GM19240 (cell line): Measurements from ENCODE around the gene ZNF804B.

ENCODE experiments used
- DNase-seq: peaks from one replicate; pipeline ENCODE4 v3.0.0; 2011; ENCODE audit warnings: low spot score; ENCODE audit not compliant: insufficient read length

The ZNF804B gene

GRCh38 chr7:88965371-88965770, 205.9 kb downstream of the ZNF804B start:
- no peak for DNase-seq

- no peak for DNase-seq
These were observed 207.9 kb downstream of the ZNF804B start for GRCh38 chr7:88967432-88967831.

DNA sequence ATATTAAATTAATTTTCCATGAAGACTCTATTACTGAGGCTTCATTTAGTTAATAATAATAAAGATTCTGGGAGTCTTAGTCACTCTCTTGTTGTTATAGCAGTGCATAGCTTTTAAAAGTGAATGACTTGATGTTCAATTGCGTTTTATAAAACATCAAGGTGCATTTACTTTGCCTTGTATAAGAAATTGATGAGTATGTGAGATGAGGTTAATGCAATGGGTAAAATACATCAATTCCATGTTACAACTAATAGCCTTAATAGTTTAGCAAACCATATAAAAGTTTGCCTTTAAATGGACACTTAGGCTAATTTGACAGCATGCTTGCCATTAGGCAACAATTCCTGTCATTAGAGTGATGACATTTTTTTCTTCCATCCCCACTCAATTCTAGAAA, 209.7 kb downstream of the ZNF804B start:
- no peak for DNase-seq

GRCh38 chr7:88985295-88985694, 225.8 kb downstream of the ZNF804B start:
- DNase-seq: no peak

- DNase-seq: no peak
These were observed 241.8 kb downstream of the ZNF804B start for GRCh38 chr7:89001306-89001705.

GRCh38 chr7:89002981-89003956, 243.8 kb downstream of the ZNF804B start:
- DNase-seq: no peak

GRCh38 chr7:89012016-89012415, 252.5 kb downstream of the ZNF804B start:
- DNase-seq: no peak

DNA sequence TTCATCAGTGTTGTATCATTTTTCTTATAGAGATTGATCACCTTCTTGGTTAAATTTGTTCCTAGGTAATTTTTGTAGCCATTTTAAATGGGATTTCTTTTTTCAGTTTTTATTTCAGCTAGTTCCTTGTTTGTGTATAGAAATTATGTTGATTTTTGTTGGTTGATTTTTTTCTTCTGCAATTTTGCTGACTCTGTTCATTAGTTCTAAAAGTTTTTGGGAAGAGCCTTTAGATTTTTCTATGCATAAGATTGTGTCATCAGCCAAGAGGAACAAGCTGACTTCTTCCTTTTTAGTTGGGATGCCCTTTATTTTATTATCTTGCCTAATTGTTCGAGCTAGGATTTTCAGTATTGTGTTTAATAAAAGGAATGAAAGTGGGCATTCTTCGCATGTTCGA, 258.2 kb downstream of the ZNF804B start:
- DNase-seq: no peak

DNA sequence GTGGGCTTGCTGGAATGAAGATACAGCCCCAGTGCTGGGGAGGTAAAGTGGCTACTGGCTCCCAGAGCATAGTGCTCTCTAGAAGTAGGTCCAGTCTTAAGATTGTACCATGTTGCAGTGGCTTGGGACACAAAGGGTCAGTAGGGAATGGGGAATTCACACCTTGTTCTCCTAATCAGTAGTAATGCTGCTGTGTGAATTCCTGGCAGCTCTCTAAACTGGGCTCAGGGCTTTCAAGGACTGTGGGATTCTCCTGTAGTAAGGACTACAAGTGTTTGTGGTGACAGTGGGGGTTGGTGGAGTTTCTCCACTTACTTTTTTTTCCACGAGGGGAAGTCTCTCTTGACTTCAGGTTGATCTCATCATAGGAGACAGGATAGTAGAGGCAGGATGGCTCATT, 262.2 kb downstream of the ZNF804B start:
- DNase-seq: no peak

DNA sequence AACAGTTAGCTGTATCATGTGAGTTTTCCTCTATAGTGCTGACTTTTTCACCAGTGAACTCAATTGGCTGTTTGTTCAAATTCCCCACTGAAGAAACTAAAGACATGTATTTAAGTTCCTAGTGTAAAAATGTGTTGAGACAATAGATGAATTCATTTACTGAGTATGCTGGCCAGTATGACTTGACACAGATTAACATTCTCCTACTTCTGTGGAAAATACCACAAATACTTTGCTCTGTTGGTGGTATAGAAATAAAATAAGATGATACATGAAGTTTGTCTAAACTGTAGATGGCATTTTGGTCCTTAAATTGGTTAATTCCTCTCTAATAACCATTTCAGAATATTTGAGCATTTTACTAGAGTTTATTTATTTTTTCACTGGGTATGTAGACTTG, 263.7 kb downstream of the ZNF804B start:
- no peak for DNase-seq

DNA sequence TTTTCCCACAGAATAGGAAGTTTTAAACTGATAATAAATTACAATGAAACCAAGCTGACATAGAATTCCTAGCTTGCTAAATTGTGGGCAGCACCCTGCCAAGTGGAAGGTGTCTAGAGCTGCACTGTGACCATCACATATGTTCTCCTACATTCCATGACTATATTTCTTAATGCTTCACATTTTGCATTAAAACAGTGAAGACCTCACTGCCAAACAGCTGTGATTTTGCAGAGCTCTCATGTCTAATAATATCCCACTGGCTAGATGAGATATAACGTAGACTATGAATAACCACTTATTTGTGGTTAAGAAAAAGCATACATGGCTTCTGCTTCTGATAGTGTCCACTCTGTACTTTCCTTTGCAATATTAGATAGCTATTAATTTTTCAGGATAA, 264.4 kb downstream of the ZNF804B start:
- no peak for DNase-seq

- DNase-seq: no peak
These were observed 268.3 kb downstream of the ZNF804B start for GRCh38 chr7:89027781-89028180.

DNA sequence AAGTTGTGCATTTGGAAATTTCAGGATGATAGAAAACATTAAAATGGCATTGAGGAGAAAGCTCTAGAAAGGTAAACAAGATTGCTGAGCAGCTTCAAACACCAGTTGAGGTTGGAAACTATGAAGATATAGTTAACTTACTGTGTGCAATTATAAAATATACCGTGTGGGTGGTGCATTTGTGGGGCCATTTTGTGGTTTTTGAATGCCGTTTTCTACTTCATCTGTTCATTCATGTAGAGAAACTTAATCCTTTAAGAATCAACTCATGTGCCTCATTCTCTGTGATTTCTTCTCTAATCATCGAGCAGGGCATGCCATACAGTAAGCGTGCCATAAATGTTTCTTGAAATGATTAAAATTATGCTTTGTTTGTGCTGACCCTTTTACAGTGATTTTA, 268.8 kb downstream of the ZNF804B start:
- DNase-seq: no peak

DNA sequence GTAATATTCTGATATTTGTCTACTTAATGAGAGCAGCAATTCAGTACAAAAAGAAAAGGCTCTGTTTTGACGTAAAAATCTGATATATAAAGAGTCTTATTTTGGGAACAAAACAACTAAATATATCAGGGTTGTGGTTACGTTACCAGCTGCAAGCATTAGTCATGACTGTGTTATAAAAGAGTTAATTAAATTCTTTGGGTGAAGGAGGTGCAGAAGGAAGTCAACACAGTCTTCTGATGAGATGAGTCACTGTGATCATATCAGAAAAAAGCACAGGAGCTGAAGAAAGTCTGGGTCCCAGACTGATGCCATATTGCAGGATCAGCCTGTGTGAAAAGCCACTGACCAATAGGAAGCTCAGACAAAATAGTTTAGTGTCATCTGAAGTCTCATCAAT, 270.4 kb downstream of the ZNF804B start:
- no peak for DNase-seq

GRCh38 chr7:89041240-89041639, 281.7 kb downstream of the ZNF804B start:
- no peak for DNase-seq

DNA sequence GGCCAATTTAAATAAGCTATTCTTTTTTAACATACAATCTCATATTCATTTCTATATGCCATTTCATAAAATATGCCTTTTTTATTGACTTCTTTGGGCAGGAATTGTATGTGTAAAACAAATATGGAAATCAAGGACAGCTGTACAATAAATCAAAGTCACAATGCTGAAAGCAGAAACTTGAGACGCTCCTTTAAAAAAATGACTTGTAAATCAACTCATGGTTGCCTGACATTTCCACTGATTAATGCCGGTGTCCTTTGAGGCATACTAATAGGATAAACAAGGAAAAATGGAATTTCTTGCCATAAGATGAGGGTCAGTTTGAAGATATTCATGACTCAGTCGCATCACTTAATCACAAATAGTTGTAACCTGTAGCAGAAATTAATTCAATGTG, 283.4 kb downstream of the ZNF804B start:
- no peak for DNase-seq

DNA sequence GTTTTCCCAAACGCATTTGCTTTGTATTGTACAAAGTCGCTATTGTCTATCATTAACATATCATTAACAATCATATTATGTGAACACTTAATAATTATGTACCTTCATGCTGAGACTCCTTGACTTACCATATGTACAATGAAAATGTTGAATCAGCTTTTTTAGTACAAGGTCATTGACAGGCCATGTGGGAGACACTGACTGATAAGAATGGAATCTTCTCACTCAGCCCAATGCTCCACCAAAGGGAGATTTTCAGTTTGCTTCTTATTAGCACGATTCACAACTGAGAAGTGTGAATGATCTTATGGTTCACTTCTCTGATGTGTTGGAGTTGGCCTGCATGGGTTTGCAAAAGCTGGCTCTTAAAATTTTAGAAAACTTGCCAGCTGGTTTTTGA, 289.5 kb downstream of the ZNF804B start:
- DNase-seq: no peak

DNA sequence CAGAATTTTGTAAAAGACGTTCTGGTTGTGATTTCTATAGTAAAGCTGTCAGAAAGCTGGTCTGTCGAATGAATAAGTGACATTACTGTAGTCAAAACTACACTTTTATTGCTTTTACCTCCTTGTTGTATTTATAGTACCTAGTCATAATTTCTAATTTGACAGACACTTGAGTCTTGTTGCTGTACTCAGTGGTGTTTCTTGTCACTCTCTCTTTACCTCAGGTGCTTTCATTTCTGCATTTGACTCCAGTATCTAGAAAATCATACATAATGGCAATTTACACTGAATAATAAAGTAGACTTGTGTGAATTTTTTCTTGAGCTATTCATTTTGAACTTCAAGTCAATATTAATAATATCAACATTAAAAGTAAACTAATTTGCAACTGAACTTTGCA, 293.6 kb downstream of the ZNF804B start:
- DNase-seq: no peak

DNA sequence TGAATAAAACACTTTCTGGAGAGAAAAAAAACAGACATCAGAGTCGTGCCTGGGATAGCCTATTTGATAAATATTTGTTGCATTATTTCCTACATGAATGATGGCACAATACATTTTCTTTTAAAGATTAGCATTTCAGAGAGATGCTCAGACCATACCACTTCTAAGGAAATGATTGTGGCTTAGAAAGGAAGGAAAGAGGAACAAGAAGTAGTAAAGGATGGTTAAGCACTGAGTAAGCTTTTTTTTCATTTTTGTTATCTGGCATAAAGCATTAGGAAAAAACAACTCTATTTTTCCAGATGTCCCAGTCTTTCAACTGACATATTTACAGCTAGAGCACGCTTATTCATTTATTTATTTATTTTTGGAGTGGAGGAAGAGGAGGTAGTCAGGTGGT, 294.9 kb downstream of the ZNF804B start:
- DNase-seq: no peak

GRCh38 chr7:89060234-89060633, 300.7 kb downstream of the ZNF804B start:
- no peak for DNase-seq

- DNase-seq: no peak
These were observed 305.3 kb downstream of the ZNF804B start for GRCh38 chr7:89064831-89065230.

GRCh38 chr7:89067048-89067447, 307.5 kb downstream of the ZNF804B start:
- no peak for DNase-seq

DNA sequence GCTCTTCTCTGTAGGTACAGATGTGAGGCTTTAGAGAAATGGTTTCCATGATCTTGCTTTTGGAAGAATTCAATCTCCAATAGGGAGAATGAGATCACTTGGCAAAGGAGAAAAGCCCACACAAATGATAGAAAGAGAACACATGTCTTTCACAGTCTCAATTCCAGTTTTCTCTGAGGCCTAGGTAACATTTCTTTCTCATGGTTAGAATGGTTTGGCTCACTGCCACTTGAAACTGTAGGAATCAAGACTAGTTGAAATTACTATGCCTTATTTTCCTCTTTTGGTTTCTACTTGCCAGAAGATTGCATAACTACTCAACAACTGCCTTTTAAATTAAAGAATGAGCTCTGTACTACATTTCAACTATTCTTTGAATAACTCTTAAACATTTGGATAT, 312.6 kb downstream of the ZNF804B start:
- DNase-seq: no peak
